ENCODE measurements around the gene RANBP17.
"Not testable (repeated sequence)": the region's sequence is repeated elsewhere in the genome, so short reads cannot be mapped to it uniquely, and the experiment has no call there.

GRCh38 chr5:170922331-170922730 is 60.5 kb downstream of the RANBP17 start:
- not testable (repeated sequence) for TF ChIP-seq CTCF (IDR thresholded peaks at IDR 0.05); EZH2 (IDR thresholded peaks at IDR 0.05; ENCODE audit: borderline replicate concordance, insufficient read depth, low read depth, low read length, poor library complexity, severe bottlenecking)
